ENCODE data around the gene RPGRIP1.
"Not testable (repeated sequence)": the region's sequence is repeated elsewhere in the genome, so short reads cannot be mapped to it uniquely, and the experiment has no call there.

Gene RPGRIP1

GRCh38 chr14:21279783-21280182, at the start of gene RPGRIP1:
Gene RPGRIP1 (plus strand): TSS chr14:21280083. CDS start chr14:21287977, 7,894 bp downstream.
- DNase-seq: no peak

- DNase-seq: no peak
These were observed 48.7 kb upstream of the RPGRIP1 start for GRCh38 chr14:21231020-21231652.

- no peak for DNase-seq
These were observed 46.3 kb upstream of the RPGRIP1 start for GRCh38 chr14:21233457-21234076.

- no peak for DNase-seq
These were observed 45.8 kb upstream of the RPGRIP1 start for GRCh38 chr14:21234112-21234511.

- no peak for DNase-seq
These were observed 42.7 kb upstream of the RPGRIP1 start for GRCh38 chr14:21236948-21237797.

- DNase-seq: no peak
These were observed 40.9 kb upstream of the RPGRIP1 start for GRCh38 chr14:21238823-21239518.

GRCh38 chr14:21240417-21240816, 39.5 kb upstream of the RPGRIP1 start:
- no peak for DNase-seq

GRCh38 chr14:21241218-21241819, 38.6 kb upstream of the RPGRIP1 start:
- DNase-seq: peak; percentile 40

GRCh38 chr14:21244544-21244943, 35.3 kb upstream of the RPGRIP1 start:
- no peak for DNase-seq

GRCh38 chr14:21245813-21246212, 34.1 kb upstream of the RPGRIP1 start:
- DNase-seq: no peak

GRCh38 chr14:21248338-21248737, 31.5 kb upstream of the RPGRIP1 start:
- no peak for DNase-seq

GRCh38 chr14:21248739-21249411, 31.0 kb upstream of the RPGRIP1 start:
- no peak for DNase-seq

- DNase-seq: no peak
These were observed 28.7 kb upstream of the RPGRIP1 start for GRCh38 chr14:21251215-21251614.

GRCh38 chr14:21252149-21252548, 27.7 kb upstream of the RPGRIP1 start:
- DNase-seq: no peak

GRCh38 chr14:21255385-21256101, 24.3 kb upstream of the RPGRIP1 start:
- DNase-seq: peak; percentile 65

- not testable (repeated sequence) for DNase-seq
These were observed 23.8 kb upstream of the RPGRIP1 start for GRCh38 chr14:21256102-21256447.

- no peak for DNase-seq
These were observed 23.1 kb upstream of the RPGRIP1 start for GRCh38 chr14:21256539-21257393.

- peak; percentile 34 for DNase-seq
These were observed 22.4 kb upstream of the RPGRIP1 start for GRCh38 chr14:21257394-21257909.

GRCh38 chr14:21258005-21258888, 21.6 kb upstream of the RPGRIP1 start:
- DNase-seq: no peak

Measured in EL (cell line).